GM12873 (cell line): Measurements from ENCODE around the gene DNAJB8.

Experiments used
- CTCF ChIP-seq: IDR thresholded peaks from 2 replicates; pipeline ENCODE4 v1.5.1; 2012; ENCODE audit warnings: low read depth, mild to moderate bottlenecking, moderate library complexity, low read length, control low read depth; ENCODE audit not compliant: insufficient read depth; ENCODE audit errors: missing control alignments

DNAJB8 gene

GRCh38 chr3:128433837-128434165, 32.9 kb downstream of the DNAJB8 start:
- TF ChIP-seq CTCF: no peak

DNA sequence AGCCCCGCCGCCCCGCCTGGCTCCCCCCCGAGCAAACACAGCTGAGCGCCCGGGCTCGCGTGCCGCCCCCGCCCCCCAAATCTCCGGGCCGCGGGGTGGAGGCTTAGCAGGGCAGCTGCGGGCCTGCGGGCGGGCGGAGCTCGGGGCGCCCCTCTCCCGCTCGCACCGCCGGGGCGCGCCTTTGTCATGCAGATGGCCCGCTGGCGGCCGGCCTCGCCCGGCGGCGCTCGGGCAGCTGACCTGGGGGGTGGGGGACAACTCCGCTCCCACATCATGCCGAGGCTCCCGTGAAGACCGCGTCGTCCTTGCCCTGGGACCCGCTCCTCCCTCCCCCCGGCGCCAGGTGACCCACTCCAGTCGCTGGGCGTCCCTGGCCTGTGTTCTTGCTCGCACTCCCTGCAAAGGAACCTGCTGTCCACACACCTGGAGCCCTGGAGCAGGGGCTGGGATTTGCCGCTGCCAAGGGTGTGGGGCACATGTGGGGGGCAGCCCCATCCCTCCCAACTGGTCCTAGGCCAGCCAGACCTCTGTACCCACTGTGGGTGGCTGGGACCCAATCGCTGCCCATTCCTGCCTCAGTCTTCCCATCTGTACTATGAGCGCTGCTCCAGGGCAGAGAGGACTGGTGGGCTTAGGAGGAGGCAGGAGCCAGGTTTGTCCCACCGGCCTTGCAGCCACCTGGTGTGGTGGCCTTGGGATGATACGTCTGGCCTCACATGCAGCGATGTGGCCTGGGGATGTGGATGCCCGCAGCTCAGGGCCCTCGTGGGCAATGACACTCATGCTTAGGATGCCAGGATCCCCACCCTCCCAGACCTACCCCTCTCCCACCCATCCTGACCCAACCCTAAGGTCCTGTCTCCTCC, 33.5 kb downstream of the DNAJB8 start:
- no peak for TF ChIP-seq CTCF

- TF ChIP-seq CTCF: no peak
Observed at GRCh38 chr3:128432301-128432970, 34.3 kb downstream of the DNAJB8 start.

GRCh38 chr3:128431803-128432300, 34.8 kb downstream of the DNAJB8 start:
- no peak for TF ChIP-seq CTCF

DNA sequence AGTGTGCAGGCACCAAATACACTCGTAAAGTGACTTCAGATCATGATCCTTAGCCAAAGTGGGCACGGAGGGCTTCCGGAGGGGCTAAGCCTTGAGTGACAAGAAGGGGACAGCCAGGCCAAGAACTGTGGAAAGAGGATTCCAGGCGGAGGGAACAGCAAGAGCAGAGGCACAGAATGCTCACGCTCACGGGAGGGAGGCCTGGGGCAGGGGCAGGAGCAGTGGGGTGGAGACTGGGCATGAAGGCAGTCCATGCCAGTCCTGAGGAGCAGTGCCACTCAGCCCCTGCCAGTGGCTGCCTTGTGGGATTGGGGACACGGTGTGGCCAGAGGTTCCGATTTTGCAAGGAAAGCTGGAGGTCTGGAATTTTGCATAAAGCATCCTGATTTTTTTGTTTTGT, 36.0 kb downstream of the DNAJB8 start:
- TF ChIP-seq CTCF: no peak

- TF ChIP-seq CTCF: no peak
Observed at GRCh38 chr3:128430301-128430700, 36.4 kb downstream of the DNAJB8 start.

GRCh38 chr3:128429751-128430150, 36.9 kb downstream of the DNAJB8 start:
- TF ChIP-seq CTCF: no peak
